Left ventricle myocardium inferior (tissue), 1 donor: ENCODE results near the gene INSIG1. TPM values are rescaled to one million over a fixed set of nuclear protein-coding genes. Genes with fewer than 3 reads are reported as not detected.

ENCODE experiments used
- DNase-seq: peaks from one replicate; pipeline ENCODE4 v3.0.0-alpha.2; 2020
- H3K27ac ChIP-seq: fragments of 200-600 bp; replicated peaks from 2 replicates; pipeline ENCODE4 v1.8.0; 2021
- H3K27me3 ChIP-seq: fragments of 200-600 bp; 2 replicates; pipeline ENCODE4 v1.8.0; 2021; ENCODE audit warnings: low read depth
- H3K36me3 ChIP-seq: fragments of 200-600 bp; 2 replicates; pipeline ENCODE4 v1.8.0; 2021
- H3K4me1 ChIP-seq: fragments of 200-600 bp; 2 replicates; pipeline ENCODE4 v1.8.0; 2021
- H3K4me3 ChIP-seq: fragments of 200-600 bp; 2 replicates; pipeline ENCODE4 v1.8.0; 2021; ENCODE audit warnings: mild to moderate bottlenecking, moderate library complexity
- H3K9me3 ChIP-seq: fragments of 200-600 bp; replicated peaks from 2 replicates; pipeline ENCODE4 v1.8.0; 2021
- intact Hi-C: fragments of 100-400 bp; cut with micrococcal nuclease; formaldehyde crosslinking; loops from one replicate; pipeline ENCODE4 v1.11.0; 2022
- total RNA-seq: library from RNA; stranded (reverse); fragmentation: NEBNext Ultra II Directional; extraction: Animal tissue kit (Norgen Biotek cat#: 25700); gene quantifications from one replicate; pipeline ENCODE4 v1.2.1, GENCODE V29; 2021
- TF ChIP-seq, protein P1 (sequence below): fragments of 200-600 bp; IDR thresholded peaks from 2 replicates; pipeline ENCODE4 v1.8.0; 2021; ENCODE audit warnings: antibody characterized with exemption, mild to moderate bottlenecking, borderline replicate concordance
- donor health status: DM: no; HTN: yes; CAD: no; lungs with severe emphysema.

The INSIG1 gene
- total RNA-seq, 1 donor from 2014 or later, result 7.5 TPM

- no peaks in the 10 kb centered on the region for H3K9me3 ChIP-seq
- TF ChIP-seq, protein P1, sequence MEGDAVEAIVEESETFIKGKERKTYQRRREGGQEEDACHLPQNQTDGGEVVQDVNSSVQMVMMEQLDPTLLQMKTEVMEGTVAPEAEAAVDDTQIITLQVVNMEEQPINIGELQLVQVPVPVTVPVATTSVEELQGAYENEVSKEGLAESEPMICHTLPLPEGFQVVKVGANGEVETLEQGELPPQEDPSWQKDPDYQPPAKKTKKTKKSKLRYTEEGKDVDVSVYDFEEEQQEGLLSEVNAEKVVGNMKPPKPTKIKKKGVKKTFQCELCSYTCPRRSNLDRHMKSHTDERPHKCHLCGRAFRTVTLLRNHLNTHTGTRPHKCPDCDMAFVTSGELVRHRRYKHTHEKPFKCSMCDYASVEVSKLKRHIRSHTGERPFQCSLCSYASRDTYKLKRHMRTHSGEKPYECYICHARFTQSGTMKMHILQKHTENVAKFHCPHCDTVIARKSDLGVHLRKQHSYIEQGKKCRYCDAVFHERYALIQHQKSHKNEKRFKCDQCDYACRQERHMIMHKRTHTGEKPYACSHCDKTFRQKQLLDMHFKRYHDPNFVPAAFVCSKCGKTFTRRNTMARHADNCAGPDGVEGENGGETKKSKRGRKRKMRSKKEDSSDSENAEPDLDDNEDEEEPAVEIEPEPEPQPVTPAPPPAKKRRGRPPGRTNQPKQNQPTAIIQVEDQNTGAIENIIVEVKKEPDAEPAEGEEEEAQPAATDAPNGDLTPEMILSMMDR, result no peak
- no peak overlapping the region for H3K4me3 ChIP-seq
- DNase-seq, result no peak
- intact Hi-C loops, result no loop called here
- H3K27me3 ChIP-seq, result peaks cover 54% of the 10 kb centered on the region
- H3K4me1 ChIP-seq, result no peaks in the 10 kb centered on the region
- H3K36me3 ChIP-seq, result no peaks in the 10 kb centered on the region
- no peak overlapping the region for H3K27ac ChIP-seq
Measured at GRCh38 chr7:155286686-155287085, 11.0 kb upstream of the INSIG1 start.

DNA sequence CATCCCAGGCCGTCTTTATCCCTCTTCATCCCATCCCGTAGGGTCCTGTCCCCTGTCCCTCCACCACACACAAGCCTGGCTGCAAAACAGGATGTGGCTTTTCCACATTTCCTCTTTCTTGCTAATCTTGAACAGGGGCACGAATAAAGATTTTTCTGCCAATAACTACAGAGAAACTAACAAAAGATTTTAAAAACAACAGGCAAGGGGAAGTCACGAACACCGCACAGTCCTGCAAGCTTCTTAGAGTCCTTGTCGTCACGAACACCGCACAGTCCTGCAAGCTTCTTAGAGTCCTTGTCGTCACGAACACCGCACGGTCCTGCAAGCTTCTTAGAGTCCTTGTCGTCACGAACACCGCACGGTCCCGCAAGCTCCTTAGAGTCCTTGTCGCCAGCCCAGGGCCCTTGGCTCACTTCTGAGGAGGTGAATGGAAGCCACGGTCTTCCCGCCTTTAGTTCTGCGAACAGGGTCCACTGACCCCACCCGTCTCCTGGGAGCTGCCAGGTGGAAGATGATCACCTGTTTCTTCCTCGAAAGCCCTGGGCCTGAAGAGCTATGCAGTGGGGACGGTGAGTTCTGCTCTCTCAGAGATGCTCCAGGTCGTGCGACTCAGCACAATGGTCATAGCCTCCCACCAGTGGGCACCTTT lies 10.3 kb upstream of the INSIG1 start:
- H3K27ac ChIP-seq, result no peak overlapping the region

DNA sequence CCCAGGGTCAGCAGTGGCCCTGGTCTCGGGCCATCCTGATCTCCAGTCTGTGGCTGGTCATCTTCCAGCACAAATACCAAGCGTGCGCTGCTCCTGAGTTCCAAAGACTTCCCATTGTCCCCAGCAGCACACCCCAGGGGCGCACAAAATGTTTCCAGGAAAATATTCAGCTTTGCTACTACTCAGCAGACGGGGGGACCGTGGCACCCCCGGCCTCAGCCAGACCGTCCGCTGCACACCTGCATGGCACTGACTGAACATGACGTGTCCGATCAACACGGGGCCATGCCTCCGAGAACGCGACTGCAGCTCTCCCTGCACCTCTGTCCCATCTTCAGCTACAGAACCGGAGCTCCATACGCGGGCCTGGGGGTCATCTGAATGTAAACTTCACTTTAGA lies 9.6 kb upstream of the INSIG1 start:
- TF ChIP-seq, protein P1, result no peak
- H3K27ac ChIP-seq, result no peak overlapping the region
- H3K9me3 ChIP-seq, result no peaks in the 10 kb centered on the region
- H3K27me3 ChIP-seq, result peaks cover 56% of the 10 kb centered on the region
- no peak for DNase-seq
- no peaks in the 10 kb centered on the region for H3K4me1 ChIP-seq
- H3K4me3 ChIP-seq, result no peak overlapping the region
- intact Hi-C loops, result no loop called here
- H3K36me3 ChIP-seq, result no peaks in the 10 kb centered on the region

More for the DNA sequence above, 10.3 kb upstream of the INSIG1 start:
- TF ChIP-seq, protein P1, result no peak
- Histone ChIP-seq H3K4me1 (no peaks in the 10 kb centered on the region), H3K36me3 (no peaks in the 10 kb centered on the region), H3K27me3 (peaks cover 51% of the 10 kb centered on the region), H3K9me3 (no peaks in the 10 kb centered on the region), H3K4me3 (no peak overlapping the region)
- intact Hi-C loops, result no loop called here
- no peak for DNase-seq

DNA sequence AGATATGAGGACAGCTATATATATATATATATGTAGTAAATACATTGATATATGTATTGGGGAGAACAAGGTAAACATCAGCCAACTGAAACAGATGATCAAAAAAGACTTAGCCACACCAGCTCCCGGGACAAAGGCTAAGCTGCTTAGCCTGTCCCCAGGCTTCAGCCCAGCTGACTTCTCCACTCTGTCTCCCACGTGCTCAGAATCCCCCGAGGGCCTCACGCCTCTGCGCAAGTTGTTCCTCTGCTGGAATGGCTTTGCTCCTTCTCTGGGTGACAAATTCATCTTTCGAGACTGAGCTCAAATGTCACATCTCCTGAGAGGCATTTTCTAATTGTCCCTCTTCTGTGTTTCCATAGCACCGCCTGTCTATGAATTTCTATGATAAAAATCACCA lies 8.6 kb upstream of the INSIG1 start:
- peaks cover 47% of the 10 kb centered on the region for H3K27me3 ChIP-seq
- intact Hi-C loops, result no loop called here
- TF ChIP-seq, protein P1, result no peak
- no peaks in the 10 kb centered on the region for H3K4me1 ChIP-seq
- H3K4me3 ChIP-seq, result no peak overlapping the region
- no peaks in the 10 kb centered on the region for H3K9me3 ChIP-seq
- H3K36me3 ChIP-seq, result no peaks in the 10 kb centered on the region
- H3K27ac ChIP-seq, result no peak overlapping the region
- DNase-seq, result no peak

DNA sequence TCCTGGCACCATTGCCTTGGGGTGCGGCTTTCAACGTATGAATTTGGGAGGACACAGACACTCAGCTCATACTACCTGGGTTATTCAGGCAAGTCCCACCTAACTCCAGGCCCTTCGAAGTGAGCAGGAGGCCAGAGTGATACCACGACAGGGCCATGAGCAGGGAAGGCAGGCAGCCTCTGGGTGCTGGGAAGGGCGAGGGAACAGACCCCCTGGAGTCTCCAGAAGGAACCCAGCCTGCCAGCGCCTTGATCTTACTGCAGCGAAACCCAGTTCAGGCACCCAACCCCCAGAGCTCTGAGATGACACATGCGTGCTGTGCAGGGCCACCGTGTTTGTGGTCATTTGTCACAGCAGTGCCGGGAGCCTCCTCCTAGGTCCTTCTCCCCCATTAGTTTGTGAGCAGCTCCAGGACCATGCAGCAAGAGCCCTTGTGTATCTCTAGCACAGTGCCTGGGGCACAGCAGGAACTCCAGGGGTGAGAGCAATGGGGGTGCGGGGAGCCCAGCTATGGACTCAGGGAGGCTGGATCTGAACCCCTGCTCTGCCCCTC lies 7.7 kb upstream of the INSIG1 start:
- Histone ChIP-seq H3K4me1 (no peaks in the 10 kb centered on the region), H3K9me3 (no peaks in the 10 kb centered on the region), H3K4me3 (no peak overlapping the region), H3K36me3 (no peaks in the 10 kb centered on the region), H3K27ac (no peak overlapping the region), H3K27me3 (peaks cover 38% of the 10 kb centered on the region)
- TF ChIP-seq, protein P1, result no peak
- DNase-seq, result no peak
- intact Hi-C loops, result no loop called here
